ENCODE results near the gene CAMSAP1. TPM values are rescaled to one million over a fixed set of nuclear protein-coding genes. Genes with fewer than 3 reads are reported as not detected.

Gene CAMSAP1
- total RNA-seq, 1 donor from 2014 or later, result 35.5 TPM

- Mint-ChIP-seq H3K27me3 (ENCODE audit: low read depth) (no peaks in the 10 kb centered on the region), H3K4me1 (ENCODE audit: low read depth) (peaks cover 15% of the 10 kb centered on the region), H3K27ac (ENCODE audit: unreplicated experiment) (no peak overlapping the region), H3K9me3 (ENCODE audit: low read depth) (no peaks in the 10 kb centered on the region), H3K36me3 (ENCODE audit: low read depth) (peaks cover 11% of the 10 kb centered on the region), H3K4me3 (ENCODE audit: unreplicated experiment) (no peak overlapping the region)
- no peak for TF ChIP-seq CTCF (IDR thresholded peaks at IDR 0.05)
- DNase-seq (ENCODE audit: low spot score), result no peak
These were observed 21.6 kb upstream of the CAMSAP1 start for GRCh38 chr9:135928731-135929655.

GRCh38 chr9:135928074-135928730 lies 20.9 kb upstream of the CAMSAP1 start:
- DNase-seq (ENCODE audit: low spot score), result no peak
- Mint-ChIP-seq H3K27ac (ENCODE audit: unreplicated experiment) (no peak overlapping the region), H3K9me3 (ENCODE audit: low read depth) (no peaks in the 10 kb centered on the region), H3K36me3 (ENCODE audit: low read depth) (peaks cover 11% of the 10 kb centered on the region), H3K4me3 (ENCODE audit: unreplicated experiment) (no peak overlapping the region), H3K4me1 (ENCODE audit: low read depth) (peaks cover 15% of the 10 kb centered on the region), H3K27me3 (ENCODE audit: low read depth) (no peaks in the 10 kb centered on the region)
- no peak for TF ChIP-seq CTCF (IDR thresholded peaks at IDR 0.05)

GRCh38 chr9:135927195-135928013 lies 20.1 kb upstream of the CAMSAP1 start:
- Mint-ChIP-seq H3K27ac (ENCODE audit: unreplicated experiment) (peak overlapping the region; percentile 49), H3K4me1 (ENCODE audit: low read depth) (peaks cover 15% of the 10 kb centered on the region), H3K27me3 (ENCODE audit: low read depth) (no peaks in the 10 kb centered on the region)

GRCh38 chr9:135926402-135927194 lies 19.3 kb upstream of the CAMSAP1 start:
- Mint-ChIP-seq H3K27ac (ENCODE audit: unreplicated experiment) (peak overlapping the region; percentile 49), H3K27me3 (ENCODE audit: low read depth) (no peaks in the 10 kb centered on the region), H3K4me3 (ENCODE audit: unreplicated experiment) (no peak overlapping the region), H3K36me3 (ENCODE audit: low read depth) (peaks cover 8% of the 10 kb centered on the region), H3K4me1 (ENCODE audit: low read depth) (peaks cover 15% of the 10 kb centered on the region), H3K9me3 (ENCODE audit: low read depth) (no peaks in the 10 kb centered on the region)
- peak; percentile 90 for DNase-seq (ENCODE audit: low spot score)
- TF ChIP-seq CTCF (IDR thresholded peaks at IDR 0.05), result peak; percentile 41

More at GRCh38 chr9:135927195-135928013, 20.1 kb upstream of the CAMSAP1 start:
- Mint-ChIP-seq H3K9me3 (ENCODE audit: low read depth) (no peaks in the 10 kb centered on the region), H3K36me3 (ENCODE audit: low read depth) (peaks cover 10% of the 10 kb centered on the region), H3K4me3 (ENCODE audit: unreplicated experiment) (no peak overlapping the region)
- no peak for TF ChIP-seq CTCF (IDR thresholded peaks at IDR 0.05)
- no peak for DNase-seq (ENCODE audit: low spot score)
